ENCODE results near the gene C4orf33. TPM values are rescaled to one million over a fixed set of nuclear protein-coding genes. Genes with fewer than 3 reads are reported as not detected.

The C4orf33 gene
- polyA plus RNA-seq, 1 donor from 2014 or later = 42.2 TPM

DNA sequence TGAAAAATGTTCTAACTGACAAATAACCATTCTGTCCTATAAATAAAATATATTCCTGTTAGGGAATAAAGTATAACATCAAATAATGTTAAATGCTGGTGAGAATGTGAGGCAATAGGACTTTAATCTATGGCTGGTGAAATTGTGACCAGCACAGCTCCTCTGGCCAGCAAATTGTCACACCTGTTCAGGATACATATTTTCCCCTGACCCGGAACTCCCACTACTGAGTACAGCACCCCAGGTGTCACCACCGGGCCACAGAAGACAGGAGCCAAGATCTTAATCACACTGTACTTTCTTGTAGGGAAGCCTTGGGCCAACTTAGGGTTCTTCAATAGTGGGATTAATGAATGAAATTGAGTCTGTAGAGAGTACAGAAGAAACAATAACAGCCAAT, 33.2 kb downstream of the C4orf33 start:
- TF ChIP-seq POLR2AphosphoS5 (IDR thresholded peaks at IDR 0.05) = no peak
- TF ChIP-seq EP300 (conservative IDR thresholded peaks at IDR 0.05; ENCODE audit: poor library complexity, severe bottlenecking) = no peak
- TF ChIP-seq, protein P1, sequence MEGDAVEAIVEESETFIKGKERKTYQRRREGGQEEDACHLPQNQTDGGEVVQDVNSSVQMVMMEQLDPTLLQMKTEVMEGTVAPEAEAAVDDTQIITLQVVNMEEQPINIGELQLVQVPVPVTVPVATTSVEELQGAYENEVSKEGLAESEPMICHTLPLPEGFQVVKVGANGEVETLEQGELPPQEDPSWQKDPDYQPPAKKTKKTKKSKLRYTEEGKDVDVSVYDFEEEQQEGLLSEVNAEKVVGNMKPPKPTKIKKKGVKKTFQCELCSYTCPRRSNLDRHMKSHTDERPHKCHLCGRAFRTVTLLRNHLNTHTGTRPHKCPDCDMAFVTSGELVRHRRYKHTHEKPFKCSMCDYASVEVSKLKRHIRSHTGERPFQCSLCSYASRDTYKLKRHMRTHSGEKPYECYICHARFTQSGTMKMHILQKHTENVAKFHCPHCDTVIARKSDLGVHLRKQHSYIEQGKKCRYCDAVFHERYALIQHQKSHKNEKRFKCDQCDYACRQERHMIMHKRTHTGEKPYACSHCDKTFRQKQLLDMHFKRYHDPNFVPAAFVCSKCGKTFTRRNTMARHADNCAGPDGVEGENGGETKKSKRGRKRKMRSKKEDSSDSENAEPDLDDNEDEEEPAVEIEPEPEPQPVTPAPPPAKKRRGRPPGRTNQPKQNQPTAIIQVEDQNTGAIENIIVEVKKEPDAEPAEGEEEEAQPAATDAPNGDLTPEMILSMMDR (IDR thresholded peaks at IDR 0.05; ENCODE audit: poor library complexity, severe bottlenecking) = no peak
- TF ChIP-seq, protein P2, sequence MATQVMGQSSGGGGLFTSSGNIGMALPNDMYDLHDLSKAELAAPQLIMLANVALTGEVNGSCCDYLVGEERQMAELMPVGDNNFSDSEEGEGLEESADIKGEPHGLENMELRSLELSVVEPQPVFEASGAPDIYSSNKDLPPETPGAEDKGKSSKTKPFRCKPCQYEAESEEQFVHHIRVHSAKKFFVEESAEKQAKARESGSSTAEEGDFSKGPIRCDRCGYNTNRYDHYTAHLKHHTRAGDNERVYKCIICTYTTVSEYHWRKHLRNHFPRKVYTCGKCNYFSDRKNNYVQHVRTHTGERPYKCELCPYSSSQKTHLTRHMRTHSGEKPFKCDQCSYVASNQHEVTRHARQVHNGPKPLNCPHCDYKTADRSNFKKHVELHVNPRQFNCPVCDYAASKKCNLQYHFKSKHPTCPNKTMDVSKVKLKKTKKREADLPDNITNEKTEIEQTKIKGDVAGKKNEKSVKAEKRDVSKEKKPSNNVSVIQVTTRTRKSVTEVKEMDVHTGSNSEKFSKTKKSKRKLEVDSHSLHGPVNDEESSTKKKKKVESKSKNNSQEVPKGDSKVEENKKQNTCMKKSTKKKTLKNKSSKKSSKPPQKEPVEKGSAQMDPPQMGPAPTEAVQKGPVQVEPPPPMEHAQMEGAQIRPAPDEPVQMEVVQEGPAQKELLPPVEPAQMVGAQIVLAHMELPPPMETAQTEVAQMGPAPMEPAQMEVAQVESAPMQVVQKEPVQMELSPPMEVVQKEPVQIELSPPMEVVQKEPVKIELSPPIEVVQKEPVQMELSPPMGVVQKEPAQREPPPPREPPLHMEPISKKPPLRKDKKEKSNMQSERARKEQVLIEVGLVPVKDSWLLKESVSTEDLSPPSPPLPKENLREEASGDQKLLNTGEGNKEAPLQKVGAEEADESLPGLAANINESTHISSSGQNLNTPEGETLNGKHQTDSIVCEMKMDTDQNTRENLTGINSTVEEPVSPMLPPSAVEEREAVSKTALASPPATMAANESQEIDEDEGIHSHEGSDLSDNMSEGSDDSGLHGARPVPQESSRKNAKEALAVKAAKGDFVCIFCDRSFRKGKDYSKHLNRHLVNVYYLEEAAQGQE (IDR thresholded peaks at IDR 0.05; ENCODE audit: borderline replicate concordance) = no peak
- TF ChIP-seq MXI1 (conservative IDR thresholded peaks at IDR 0.05; ENCODE audit: poor library complexity, severe bottlenecking) = no peak
- TF ChIP-seq TAF1 (IDR thresholded peaks at IDR 0.05; ENCODE audit: low read depth) = no peak
- no peak for TF ChIP-seq EZH2 (IDR thresholded peaks at IDR 0.05; ENCODE audit: borderline replicate concordance, insufficient read depth, low read length, poor library complexity, severe bottlenecking)
- TF ChIP-seq SMC3 (conservative IDR thresholded peaks at IDR 0.05; ENCODE audit: poor library complexity) = no peak
- TF ChIP-seq RAD21 (conservative IDR thresholded peaks at IDR 0.05) = no peak
- Histone ChIP-seq H3F3A (ENCODE audit: insufficient read depth, low read length, poor library complexity, severe bottlenecking) (no peaks in the 10 kb centered on the region), H3K9me2 (ENCODE audit: insufficient read depth, low read length) (no peaks in the 10 kb centered on the region), H3K9me3 (ENCODE audit: low read length) (no peaks in the 10 kb centered on the region), H3K4me2 (ENCODE audit: low read length) (no peak overlapping the region), H3K27ac (ENCODE audit: low read length) (no peak overlapping the region), H3K9ac (ENCODE audit: low read length) (no peak overlapping the region), H3K4me3 (ENCODE audit: low read length) (no peak overlapping the region), H3K79me2 (replicated peaks; ENCODE audit: insufficient read depth, low read length) (no peaks in the 10 kb centered on the region), H3K27me3 (ENCODE audit: insufficient read depth, low read depth, low read length) (no peaks in the 10 kb centered on the region), H2AFZ (ENCODE audit: low read depth, low read length) (no peak overlapping the region), H4K20me1 (ENCODE audit: insufficient read depth) (no peaks in the 10 kb centered on the region), H3K36me3 (ENCODE audit: insufficient read depth, low read length) (no peaks in the 10 kb centered on the region)

DNA sequence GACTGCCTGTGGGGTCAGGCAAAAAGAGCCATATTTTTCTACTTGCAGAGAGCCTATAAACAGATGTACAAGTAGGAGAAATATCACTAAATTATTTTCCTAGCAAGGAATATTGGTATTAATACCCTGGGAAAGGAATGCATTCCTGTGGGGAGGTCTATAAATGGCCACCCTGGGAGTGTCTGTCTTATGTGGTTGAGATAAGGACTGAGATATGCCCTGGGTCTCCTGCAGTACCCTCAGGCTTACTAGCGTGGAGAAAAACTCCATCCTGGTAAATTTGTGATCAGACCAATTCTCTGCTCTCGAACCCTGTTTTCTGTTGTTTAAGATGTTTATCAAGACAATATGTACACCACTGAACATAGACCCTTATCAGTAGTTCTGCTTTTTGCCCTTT, 35.4 kb downstream of the C4orf33 start:
- Histone ChIP-seq H3K9ac (ENCODE audit: low read length) (no peak overlapping the region), H3K4me2 (ENCODE audit: low read length) (no peak overlapping the region), H4K20me1 (ENCODE audit: insufficient read depth) (no peaks in the 10 kb centered on the region), H3K27me3 (ENCODE audit: insufficient read depth, low read depth, low read length) (no peaks in the 10 kb centered on the region), H3F3A (ENCODE audit: insufficient read depth, low read length, poor library complexity, severe bottlenecking) (no peaks in the 10 kb centered on the region), H3K9me3 (ENCODE audit: low read length) (no peaks in the 10 kb centered on the region), H2AFZ (ENCODE audit: low read depth, low read length) (no peak overlapping the region), H3K27ac (ENCODE audit: low read length) (no peak overlapping the region), H3K4me3 (ENCODE audit: low read length) (no peak overlapping the region), H3K36me3 (ENCODE audit: insufficient read depth, low read length) (no peaks in the 10 kb centered on the region), H3K79me2 (replicated peaks; ENCODE audit: insufficient read depth, low read length) (no peaks in the 10 kb centered on the region), H3K9me2 (ENCODE audit: insufficient read depth, low read length) (no peaks in the 10 kb centered on the region)
- TF ChIP-seq, protein P2 (IDR thresholded peaks at IDR 0.05; ENCODE audit: borderline replicate concordance) = no peak
- TF ChIP-seq EZH2 (IDR thresholded peaks at IDR 0.05; ENCODE audit: borderline replicate concordance, insufficient read depth, low read length, poor library complexity, severe bottlenecking) (no peak), TAF1 (IDR thresholded peaks at IDR 0.05; ENCODE audit: low read depth) (no peak), RAD21 (conservative IDR thresholded peaks at IDR 0.05) (no peak), POLR2AphosphoS5 (IDR thresholded peaks at IDR 0.05) (no peak), EP300 (conservative IDR thresholded peaks at IDR 0.05; ENCODE audit: poor library complexity, severe bottlenecking) (no peak), SMC3 (conservative IDR thresholded peaks at IDR 0.05; ENCODE audit: poor library complexity) (no peak), MXI1 (conservative IDR thresholded peaks at IDR 0.05; ENCODE audit: poor library complexity, severe bottlenecking) (no peak)
- TF ChIP-seq, protein P1 (IDR thresholded peaks at IDR 0.05; ENCODE audit: poor library complexity, severe bottlenecking) = no peak
